ENCODE measurements around the gene DLG2.

The DLG2 gene

GRCh38 chr11:83948200-83948599, 1678.9 kb downstream of the DLG2 start:
- no peak for DNase-seq

GRCh38 chr11:83945976-83946375, 1681.2 kb downstream of the DLG2 start:
- DNase-seq, result no peak

- DNase-seq, result no peak
Observed at GRCh38 chr11:83941050-83941449, 1686.1 kb downstream of the DLG2 start.

DNA sequence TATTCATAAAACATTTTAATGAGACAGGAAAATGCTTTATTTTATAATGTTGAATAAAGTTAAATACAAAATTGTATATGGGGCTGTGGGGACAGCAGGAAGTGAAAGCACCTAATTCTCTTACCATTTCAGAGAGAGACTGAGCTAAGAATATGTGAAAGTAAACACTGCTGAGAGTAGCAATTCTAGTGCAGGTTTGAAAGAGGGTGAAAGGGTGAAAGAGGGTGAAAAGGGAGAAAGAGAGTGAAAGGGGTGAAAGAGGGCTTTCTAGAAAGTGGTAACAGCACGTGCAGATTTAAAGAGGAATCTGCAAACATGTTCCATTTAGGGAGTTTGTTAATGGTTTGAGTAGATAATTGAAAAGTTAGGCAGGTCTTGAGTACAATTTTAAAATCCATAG, 1689.0 kb downstream of the DLG2 start:
- DNase-seq, result no peak

DNA sequence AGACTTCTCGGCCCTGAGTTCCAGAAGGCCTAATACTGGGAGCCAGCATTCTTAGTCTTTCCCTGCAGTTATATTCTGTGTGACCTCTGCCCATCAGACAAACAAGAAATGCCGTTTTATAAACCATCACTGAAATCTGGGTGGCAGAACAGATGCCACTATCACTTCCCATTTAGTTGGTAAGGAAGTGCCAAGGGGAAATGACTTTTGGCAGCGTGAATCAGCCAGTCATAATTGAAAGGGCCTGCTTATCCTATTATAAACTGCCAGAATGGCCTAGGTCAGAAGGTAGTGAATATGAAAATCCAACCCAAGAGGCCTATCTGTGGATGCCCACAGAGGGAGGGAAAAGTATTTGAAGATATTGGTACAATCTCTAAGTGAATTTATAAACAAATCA, 1694.1 kb downstream of the DLG2 start:
- DNase-seq, result no peak

GRCh38 chr11:83927422-83927821, 1699.7 kb downstream of the DLG2 start:
- no peak for DNase-seq

DNA sequence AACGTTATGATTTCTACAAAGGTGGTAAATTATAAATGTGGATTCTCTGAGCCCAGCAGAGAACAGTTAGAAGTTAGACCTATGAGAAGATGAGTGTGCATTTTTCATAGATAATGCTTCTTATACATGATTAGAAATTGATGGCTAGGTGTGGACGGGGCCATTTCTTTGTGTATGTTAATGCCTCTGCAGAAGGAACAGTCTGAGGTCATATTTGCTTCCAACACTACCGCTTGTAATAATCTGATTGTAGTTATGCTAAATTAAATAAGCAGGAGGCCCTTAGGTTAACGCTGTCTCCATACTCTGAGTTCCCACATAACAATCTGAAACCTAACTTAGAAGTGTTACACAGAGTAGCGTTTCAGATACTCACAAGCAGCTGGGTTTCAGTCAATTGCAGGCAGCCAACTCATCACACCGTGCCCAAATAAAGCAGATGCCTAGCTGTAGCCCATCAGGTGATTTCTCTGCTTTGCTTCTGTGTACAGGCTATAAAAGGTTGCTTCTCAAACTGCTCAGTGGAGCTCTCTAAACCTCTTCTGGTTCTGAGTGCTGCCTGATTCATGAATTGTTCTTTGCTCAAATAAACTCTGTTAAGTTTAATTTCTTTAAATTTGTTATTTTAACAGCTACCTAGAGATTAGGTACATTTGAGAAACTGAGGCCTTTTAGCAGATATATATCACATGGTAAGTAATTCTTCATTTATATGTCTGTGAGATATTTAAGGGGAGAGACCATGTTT, 1702.2 kb downstream of the DLG2 start:
- no peak for DNase-seq

GRCh38 chr11:83923961-83924360, 1703.2 kb downstream of the DLG2 start:
- DNase-seq, result no peak

GRCh38 chr11:83922953-83923352, 1704.2 kb downstream of the DLG2 start:
- no peak for DNase-seq

- DNase-seq, result no peak
Observed at GRCh38 chr11:83922318-83922717, 1704.8 kb downstream of the DLG2 start.

DNA sequence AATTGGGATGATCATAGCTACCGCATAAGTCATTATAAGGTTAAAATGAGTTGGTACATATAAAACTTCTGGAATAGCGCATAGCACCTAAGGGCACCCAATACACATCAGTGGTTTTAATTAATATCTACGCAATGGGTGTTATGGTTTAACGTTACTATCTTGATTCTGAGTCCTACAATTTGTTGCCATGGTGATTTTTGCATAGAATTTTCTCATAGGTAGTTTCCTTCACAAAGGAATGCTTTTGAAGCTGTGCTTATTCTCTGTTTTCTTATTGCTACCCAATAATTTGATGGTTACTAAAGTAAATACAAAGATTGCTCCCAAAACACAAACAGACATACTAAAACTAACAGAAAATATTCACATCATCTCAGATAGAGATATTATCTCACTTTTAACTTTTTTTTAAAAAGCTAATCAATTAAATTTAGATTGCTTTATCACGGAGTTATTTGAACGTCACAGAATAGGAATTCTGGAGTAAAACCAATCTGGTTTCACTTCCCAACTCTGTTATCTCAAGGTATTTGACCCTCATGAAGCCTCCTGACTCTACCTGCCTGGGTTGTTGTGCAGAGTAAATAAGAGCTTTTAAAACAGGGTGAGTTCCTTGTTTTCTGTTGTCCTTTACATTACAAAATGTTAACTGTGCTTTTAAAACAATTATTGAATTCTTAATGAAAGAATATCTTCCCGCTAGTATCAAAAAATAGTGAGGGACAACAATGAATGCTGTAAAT, 1705.5 kb downstream of the DLG2 start:
- DNase-seq, result no peak

GRCh38 chr11:83918476-83918875, 1708.7 kb downstream of the DLG2 start:
- no peak for DNase-seq

- no peak for DNase-seq
Observed at GRCh38 chr11:83914995-83915394, 1712.1 kb downstream of the DLG2 start.

DNA sequence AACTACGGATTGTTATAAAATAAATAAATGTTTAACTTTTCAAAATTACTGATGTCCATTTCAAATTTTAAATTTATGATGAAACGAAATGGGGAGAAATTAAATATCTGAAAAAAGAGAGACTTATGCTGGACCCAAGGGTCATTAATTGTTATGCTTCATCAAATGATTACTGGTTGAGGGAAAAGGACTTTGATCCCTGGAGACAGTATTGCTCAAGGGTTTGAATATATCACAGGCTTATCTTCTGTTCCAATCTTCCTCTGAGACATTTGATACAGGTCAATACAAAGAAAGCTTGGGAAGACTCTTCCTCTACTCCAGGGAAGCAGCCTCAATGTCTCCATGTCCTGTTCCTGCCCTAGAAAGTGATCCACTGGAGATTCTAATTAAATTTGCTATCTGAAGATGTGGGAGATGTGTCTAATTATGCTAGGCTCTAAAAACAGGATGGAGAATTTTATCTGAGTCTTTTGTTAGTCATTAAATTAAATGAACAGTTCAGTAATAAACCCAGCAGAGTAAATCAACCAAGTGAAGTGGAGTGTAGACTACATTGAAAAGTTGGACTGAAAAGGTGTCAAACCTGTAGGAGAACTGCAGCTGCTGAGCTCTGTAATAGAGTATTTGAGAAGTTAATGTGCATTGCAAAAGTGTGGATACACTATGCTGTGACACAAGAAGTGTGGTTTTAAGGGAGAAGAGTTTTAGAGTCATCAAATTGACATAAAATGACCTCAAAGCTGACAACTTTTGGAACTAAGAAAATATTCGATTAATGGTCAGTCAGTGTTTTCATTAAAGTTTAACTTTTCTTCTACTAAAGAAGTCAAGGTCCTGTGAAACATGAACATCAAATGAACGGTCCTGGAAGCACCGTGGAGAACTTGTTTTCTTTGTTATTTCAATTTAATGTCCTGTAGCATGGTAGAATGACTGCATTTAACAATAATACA, 1717.3 kb downstream of the DLG2 start:
- DNase-seq, result no peak

DNA sequence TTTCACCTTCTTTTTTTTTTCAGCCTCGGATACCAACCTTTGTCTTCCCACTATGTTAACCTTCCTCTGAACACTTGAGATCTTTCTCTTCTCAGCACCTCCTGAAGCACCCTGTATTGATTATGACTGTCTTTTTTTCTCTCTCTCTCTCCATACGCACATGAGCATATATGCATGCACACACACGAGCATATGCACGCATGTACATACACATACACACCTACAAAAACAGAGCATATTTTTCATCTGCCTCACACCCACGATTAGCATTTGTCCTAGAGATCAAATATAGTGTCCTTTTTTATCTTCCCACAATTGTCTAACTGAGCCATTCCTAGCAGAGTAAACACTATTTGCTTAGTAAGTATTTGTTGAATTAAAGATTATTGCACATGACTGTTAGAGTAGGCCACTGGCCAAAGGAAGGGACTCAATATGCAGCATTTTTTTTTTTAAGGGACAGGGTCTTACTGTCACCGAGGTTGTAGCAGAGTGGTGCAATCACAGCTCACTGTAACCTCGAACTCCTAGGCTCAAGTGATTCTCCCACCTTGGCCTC, 1718.8 kb downstream of the DLG2 start:
- no peak for DNase-seq

DNA sequence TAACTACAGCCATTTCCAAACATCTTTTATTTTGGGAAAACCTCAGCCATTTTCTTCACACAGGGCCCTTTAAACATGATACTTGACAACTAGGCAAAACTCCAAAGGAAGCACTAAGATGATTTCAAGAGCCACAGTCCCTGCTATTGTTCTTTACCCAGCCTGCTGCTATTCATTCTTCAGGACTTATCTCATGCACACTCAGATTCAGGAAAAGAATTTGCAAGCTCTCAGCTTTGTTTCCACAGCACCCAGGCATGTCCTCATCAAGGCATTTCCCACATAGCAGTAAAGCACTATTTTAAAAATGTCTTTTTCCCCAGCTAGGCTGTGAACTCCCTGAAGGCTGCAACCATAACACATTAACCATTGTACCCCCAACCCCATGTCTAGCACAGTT, 1731.6 kb downstream of the DLG2 start:
- no peak for DNase-seq

GRCh38 chr11:83881428-83881827, 1745.7 kb downstream of the DLG2 start:
- no peak for DNase-seq

- DNase-seq, result no peak
Observed at GRCh38 chr11:83871054-83871453, 1756.1 kb downstream of the DLG2 start.

DNA sequence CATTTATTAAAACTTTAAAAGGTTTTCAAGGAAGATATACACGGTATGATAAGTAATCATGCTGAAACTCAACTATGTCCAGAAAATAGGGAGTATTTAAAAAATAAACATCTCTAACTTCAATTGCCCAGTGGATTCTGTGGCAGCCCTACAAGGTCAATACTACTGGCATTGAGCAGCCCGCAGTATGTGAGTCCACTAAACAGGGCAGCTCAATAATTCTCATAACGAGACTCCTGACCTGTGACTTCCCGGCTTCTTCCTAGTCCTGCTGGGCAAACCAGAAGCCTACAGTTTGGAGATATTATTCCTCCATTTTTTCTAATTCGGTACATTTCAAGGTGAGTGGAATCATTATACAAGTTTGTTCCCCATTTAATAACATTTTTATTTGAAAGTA, 1760.5 kb downstream of the DLG2 start:
- no peak for DNase-seq

- no peak for DNase-seq
Observed at GRCh38 chr11:83865636-83866461, 1761.3 kb downstream of the DLG2 start.

- no peak for DNase-seq
Observed at GRCh38 chr11:83864412-83865057, 1762.6 kb downstream of the DLG2 start.

DNA sequence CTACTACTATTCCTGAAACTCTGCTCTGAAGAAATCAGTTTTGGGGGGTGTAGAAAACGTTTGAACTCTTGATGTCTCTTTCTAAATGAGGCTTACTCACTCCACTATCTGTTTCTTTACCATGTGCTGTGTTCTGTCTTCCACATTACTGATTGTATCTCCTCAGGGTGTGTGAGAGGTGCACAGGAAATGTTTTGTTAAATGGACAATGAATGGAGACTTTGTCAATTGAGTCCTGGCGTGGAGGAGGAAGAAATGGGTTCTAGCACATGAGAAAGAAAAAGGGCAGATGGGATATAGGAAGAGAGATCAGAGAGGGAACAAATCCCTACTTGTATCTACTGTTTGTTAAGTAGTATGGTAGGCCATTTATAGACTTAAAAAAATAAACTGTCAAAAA, 1763.9 kb downstream of the DLG2 start:
- DNase-seq, result no peak

Measured in RPMI8226 (cell line).